GM12874 (cell line): ENCODE data around the gene PIM3.

Experiments used
- TF ChIP-seq, protein P1 (sequence below): IDR thresholded peaks from 2 replicates; pipeline ENCODE4 v1.5.1; 2011; ENCODE audit warnings: low read depth, mild to moderate bottlenecking, control low read depth, low read length, moderate library complexity; ENCODE audit not compliant: insufficient read depth

Gene PIM3

GRCh38 chr22:49951986-49952896 is 8.3 kb upstream of the PIM3 start:
- TF ChIP-seq, protein P1, sequence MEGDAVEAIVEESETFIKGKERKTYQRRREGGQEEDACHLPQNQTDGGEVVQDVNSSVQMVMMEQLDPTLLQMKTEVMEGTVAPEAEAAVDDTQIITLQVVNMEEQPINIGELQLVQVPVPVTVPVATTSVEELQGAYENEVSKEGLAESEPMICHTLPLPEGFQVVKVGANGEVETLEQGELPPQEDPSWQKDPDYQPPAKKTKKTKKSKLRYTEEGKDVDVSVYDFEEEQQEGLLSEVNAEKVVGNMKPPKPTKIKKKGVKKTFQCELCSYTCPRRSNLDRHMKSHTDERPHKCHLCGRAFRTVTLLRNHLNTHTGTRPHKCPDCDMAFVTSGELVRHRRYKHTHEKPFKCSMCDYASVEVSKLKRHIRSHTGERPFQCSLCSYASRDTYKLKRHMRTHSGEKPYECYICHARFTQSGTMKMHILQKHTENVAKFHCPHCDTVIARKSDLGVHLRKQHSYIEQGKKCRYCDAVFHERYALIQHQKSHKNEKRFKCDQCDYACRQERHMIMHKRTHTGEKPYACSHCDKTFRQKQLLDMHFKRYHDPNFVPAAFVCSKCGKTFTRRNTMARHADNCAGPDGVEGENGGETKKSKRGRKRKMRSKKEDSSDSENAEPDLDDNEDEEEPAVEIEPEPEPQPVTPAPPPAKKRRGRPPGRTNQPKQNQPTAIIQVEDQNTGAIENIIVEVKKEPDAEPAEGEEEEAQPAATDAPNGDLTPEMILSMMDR, result no peak

DNA sequence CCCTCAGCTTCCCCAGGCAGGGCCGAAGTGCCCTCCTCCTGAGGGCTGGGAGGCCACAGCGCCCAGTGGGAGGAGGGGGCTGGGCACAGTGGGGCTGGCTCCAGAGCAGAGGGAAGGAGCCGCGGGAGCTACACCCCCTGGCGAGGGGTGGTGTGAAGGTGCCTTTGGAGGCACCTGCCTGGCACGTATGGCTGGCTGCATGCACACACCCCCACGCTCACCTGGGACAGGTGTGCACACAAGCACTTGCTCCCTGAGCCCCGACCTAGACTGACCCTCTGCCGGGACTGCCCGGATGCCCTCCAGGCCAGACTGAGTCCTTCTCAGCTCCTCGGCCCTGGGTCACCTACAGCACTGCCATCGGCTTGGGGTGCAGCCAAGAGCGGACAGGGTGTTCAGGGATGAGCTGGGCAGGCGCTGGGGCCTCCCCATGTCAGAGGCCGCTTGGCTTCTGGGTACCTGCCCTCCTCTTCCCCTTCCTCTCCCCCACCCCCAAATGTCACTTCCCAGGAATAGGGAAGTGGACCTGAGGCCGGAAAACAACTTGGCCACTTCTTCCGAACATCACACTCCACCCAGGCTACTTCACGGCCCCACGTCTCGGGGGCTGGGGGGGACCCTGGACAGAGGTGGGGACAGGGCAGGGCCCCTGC is 7.4 kb upstream of the PIM3 start:
- TF ChIP-seq, protein P1, result no peak

- TF ChIP-seq, protein P1, result no peak
These were observed 6.8 kb upstream of the PIM3 start for GRCh38 chr22:49953680-49954344.

DNA sequence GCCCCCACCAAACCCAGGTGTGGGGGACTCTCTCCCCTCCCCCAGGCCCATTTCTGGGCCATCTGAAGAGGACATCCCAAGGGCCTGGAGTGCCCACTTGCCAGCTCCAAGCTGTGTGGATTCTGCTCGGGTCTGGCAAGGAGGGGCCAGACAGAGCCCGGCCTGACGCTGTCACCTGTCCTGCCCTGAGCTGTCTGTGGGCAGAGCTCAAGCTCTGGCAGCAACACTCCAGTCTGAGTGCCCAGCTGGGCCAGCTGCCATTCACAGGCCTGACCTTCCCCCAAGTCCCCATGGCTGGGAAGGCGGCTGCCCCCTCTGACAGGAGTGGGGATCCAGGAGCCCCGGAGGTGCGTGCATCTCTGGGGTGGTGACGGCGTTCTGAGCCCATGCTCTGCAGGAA is 6.2 kb upstream of the PIM3 start:
- TF ChIP-seq, protein P1, result no peak

- TF ChIP-seq, protein P1, result no peak
These were observed 5.5 kb upstream of the PIM3 start for GRCh38 chr22:49954991-49955580.

- TF ChIP-seq, protein P1, result no peak
These were observed 4.8 kb upstream of the PIM3 start for GRCh38 chr22:49955581-49956417.
